ENCODE results near the gene COBL. TPM values are rescaled to one million over a fixed set of nuclear protein-coding genes. Genes with fewer than 3 reads are reported as not detected.

COBL gene
- total RNA-seq, 1 experiment from 2014 or later: 8.6 TPM

GRCh38 chr7:51354434-51354833 is 37.8 kb upstream of the COBL start:
- Histone ChIP-seq H3K27me3 (ENCODE audit: low read length) (no peaks in the 10 kb centered on the region), H3K4me3 (ENCODE audit: low read length) (no peak overlapping the region), H3K27ac (ENCODE audit: low read length) (no peak overlapping the region), H2AFZ (ENCODE audit: low read length) (no peak overlapping the region), H3K36me3 (ENCODE audit: low read depth, low read length) (no peaks in the 10 kb centered on the region), H3K9me2 (replicated peaks; ENCODE audit: low read length) (no peaks in the 10 kb centered on the region), H3K79me2 (ENCODE audit: low read length) (no peaks in the 10 kb centered on the region), H4K20me1 (ENCODE audit: low read length) (no peaks in the 10 kb centered on the region), H3F3A (ENCODE audit: low read length, unreplicated experiment) (no peaks in the 10 kb centered on the region), H3K9me3 (ENCODE audit: low read length) (no peaks in the 10 kb centered on the region), H3K9ac (ENCODE audit: low read length) (no peak overlapping the region), H3K4me1 (ENCODE audit: insufficient read depth, low read length) (peaks cover 11% of the 10 kb centered on the region), H3K4me2 (ENCODE audit: low read length) (no peak overlapping the region)
- ATAC-seq (no peak), DNase-seq (no peak)
- TF ChIP-seq EZH2 (IDR thresholded peaks at IDR 0.05; ENCODE audit: low read length, unreplicated experiment) (no peak), EZH2phosphoT487 (IDR thresholded peaks at IDR 0.05; ENCODE audit: borderline replicate concordance, low read length) (no peak)
- TF ChIP-seq, protein P1, sequence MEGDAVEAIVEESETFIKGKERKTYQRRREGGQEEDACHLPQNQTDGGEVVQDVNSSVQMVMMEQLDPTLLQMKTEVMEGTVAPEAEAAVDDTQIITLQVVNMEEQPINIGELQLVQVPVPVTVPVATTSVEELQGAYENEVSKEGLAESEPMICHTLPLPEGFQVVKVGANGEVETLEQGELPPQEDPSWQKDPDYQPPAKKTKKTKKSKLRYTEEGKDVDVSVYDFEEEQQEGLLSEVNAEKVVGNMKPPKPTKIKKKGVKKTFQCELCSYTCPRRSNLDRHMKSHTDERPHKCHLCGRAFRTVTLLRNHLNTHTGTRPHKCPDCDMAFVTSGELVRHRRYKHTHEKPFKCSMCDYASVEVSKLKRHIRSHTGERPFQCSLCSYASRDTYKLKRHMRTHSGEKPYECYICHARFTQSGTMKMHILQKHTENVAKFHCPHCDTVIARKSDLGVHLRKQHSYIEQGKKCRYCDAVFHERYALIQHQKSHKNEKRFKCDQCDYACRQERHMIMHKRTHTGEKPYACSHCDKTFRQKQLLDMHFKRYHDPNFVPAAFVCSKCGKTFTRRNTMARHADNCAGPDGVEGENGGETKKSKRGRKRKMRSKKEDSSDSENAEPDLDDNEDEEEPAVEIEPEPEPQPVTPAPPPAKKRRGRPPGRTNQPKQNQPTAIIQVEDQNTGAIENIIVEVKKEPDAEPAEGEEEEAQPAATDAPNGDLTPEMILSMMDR (conservative IDR thresholded peaks at IDR 0.05; ENCODE audit: low read depth, low read length): no peak
- ChIA-PET CTCF (no interaction called here), POLR2A (ENCODE audit: unreplicated experiment) (interaction anchor here (0.5 kb wide), 1 partner anchor 79 kb away, joined by 9 read pairs; no protein-coding TSS in a partner anchor)
- intact Hi-C loops (cut with micrococcal nuclease): loop anchor here (5.0 kb wide), 1 partner anchor 52 kb away; no protein-coding TSS in a partner anchor
- no TSS peak for BruUV-seq (replicated peaks)

DNA sequence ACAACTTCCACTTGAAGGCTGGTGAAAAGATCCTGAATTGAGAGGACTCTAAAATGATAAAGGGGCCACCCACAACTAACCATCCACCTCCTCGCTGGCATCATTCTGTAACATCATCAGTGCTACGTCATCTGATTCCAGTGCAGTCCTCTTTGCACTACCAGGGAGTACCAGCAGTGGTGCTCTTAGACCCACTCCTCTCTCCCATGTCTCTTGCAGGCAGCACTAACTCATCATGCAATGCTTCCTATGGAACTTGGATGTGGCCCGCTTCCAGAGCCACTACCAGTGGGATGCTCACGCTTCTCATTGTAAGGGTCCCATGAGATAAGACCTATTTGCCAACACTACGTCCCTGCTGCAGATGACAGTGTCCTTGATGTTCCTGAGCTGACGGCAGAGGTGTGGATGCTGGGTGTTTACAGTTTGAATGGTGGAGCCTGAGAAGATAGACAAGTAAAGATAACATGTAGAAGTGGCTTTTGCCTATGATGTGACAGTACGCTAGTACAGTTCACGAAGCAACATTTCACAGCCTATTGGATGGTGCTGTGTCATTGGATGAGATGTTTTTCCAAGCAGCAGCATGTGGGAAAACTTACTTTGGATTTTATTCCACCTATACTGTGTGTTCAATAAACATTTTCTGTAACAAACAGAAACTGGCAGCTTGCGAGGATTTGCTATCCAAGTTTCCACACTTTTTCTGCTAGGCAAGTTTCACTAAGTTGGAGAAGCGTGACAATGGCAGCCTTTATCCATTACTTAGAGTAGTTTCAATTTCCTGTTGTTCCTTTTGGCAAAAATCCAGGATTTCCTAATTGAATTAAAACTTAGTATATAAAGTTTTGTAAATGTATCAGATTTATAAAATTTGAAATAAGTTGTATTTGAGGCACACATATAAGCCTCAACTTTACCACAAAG is 35.8 kb upstream of the COBL start:
- no peaks in the 10 kb centered on the region for H3K36me3 ChIP-seq (ENCODE audit: low read depth, low read length)
- H3K9me3 ChIP-seq (ENCODE audit: low read length): no peaks in the 10 kb centered on the region
- H3K9ac ChIP-seq (ENCODE audit: low read length): no peak overlapping the region
- no peaks in the 10 kb centered on the region for H4K20me1 ChIP-seq (ENCODE audit: low read length)
- TF ChIP-seq, protein P1 (conservative IDR thresholded peaks at IDR 0.05; ENCODE audit: low read depth, low read length): 0 out of 2 replicates have a peak, but pooled peaks have one; percentile 10
- no peak for TF ChIP-seq EZH2 (IDR thresholded peaks at IDR 0.05; ENCODE audit: low read length, unreplicated experiment)
- no peaks in the 10 kb centered on the region for H3F3A ChIP-seq (ENCODE audit: low read length, unreplicated experiment)
- CTCF ChIA-PET: no interaction called here
- no peaks in the 10 kb centered on the region for H3K27me3 ChIP-seq (ENCODE audit: low read length)
- no peak overlapping the region for H3K27ac ChIP-seq (ENCODE audit: low read length)
- intact Hi-C loops (cut with micrococcal nuclease): loop anchor here (5.0 kb wide), 1 partner anchor 50 kb away; no protein-coding TSS in a partner anchor
- peaks cover 12% of the 10 kb centered on the region for H3K4me1 ChIP-seq (ENCODE audit: insufficient read depth, low read length)
- no peak overlapping the region for H3K4me3 ChIP-seq (ENCODE audit: low read length)
- POLR2A ChIA-PET (ENCODE audit: unreplicated experiment): interaction anchor here (0.7 kb wide), 1 partner anchor 11 kb away, joined by 3 read pairs; no protein-coding TSS in a partner anchor
- no peak overlapping the region for H2AFZ ChIP-seq (ENCODE audit: low read length)
- DNase-seq (no peak), ATAC-seq (no peak)
- no peaks in the 10 kb centered on the region for H3K9me2 ChIP-seq (replicated peaks; ENCODE audit: low read length)
- H3K79me2 ChIP-seq (ENCODE audit: low read length): no peaks in the 10 kb centered on the region
- no TSS peak for BruUV-seq (replicated peaks)
- no peak overlapping the region for H3K4me2 ChIP-seq (ENCODE audit: low read length)

GRCh38 chr7:51351661-51352060 is 35.1 kb upstream of the COBL start:
- ATAC-seq (no peak), DNase-seq (no peak)
- H3K9me3 ChIP-seq (ENCODE audit: low read length): no peaks in the 10 kb centered on the region
- H3F3A ChIP-seq (ENCODE audit: low read length, unreplicated experiment): no peaks in the 10 kb centered on the region
- no peaks in the 10 kb centered on the region for H3K27me3 ChIP-seq (ENCODE audit: low read length)
- intact Hi-C loops (cut with micrococcal nuclease): loop anchor here (2.0 to 5.0 kb wide), 2 partner anchors 37 to 49 kb away; no protein-coding TSS in a partner anchor
- H2AFZ ChIP-seq (ENCODE audit: low read length): no peak overlapping the region
- no peak overlapping the region for H3K9ac ChIP-seq (ENCODE audit: low read length)
- no peaks in the 10 kb centered on the region for H3K36me3 ChIP-seq (ENCODE audit: low read depth, low read length)
- ChIA-PET POLR2A (ENCODE audit: unreplicated experiment) (no interaction called here), CTCF (no interaction called here)
- no peak overlapping the region for H3K4me2 ChIP-seq (ENCODE audit: low read length)
- no peak overlapping the region for H3K4me3 ChIP-seq (ENCODE audit: low read length)
- no peaks in the 10 kb centered on the region for H4K20me1 ChIP-seq (ENCODE audit: low read length)
- BruUV-seq (replicated peaks): no TSS peak
- TF ChIP-seq, protein P1 (conservative IDR thresholded peaks at IDR 0.05; ENCODE audit: low read depth, low read length): no peak
- no peak for TF ChIP-seq EZH2 (IDR thresholded peaks at IDR 0.05; ENCODE audit: low read length, unreplicated experiment)
- TF ChIP-seq EZH2phosphoT487 (IDR thresholded peaks at IDR 0.05; ENCODE audit: borderline replicate concordance, low read length): no peak
- H3K9me2 ChIP-seq (replicated peaks; ENCODE audit: low read length): no peaks in the 10 kb centered on the region
- H3K27ac ChIP-seq (ENCODE audit: low read length): no peak overlapping the region
- no peaks in the 10 kb centered on the region for H3K79me2 ChIP-seq (ENCODE audit: low read length)
- H3K4me1 ChIP-seq (ENCODE audit: insufficient read depth, low read length): peaks cover 12% of the 10 kb centered on the region

Measured in PC-3 (cell line).